ENCODE results near the gene ABTB2.
A peak's percentile ranks its signal among the peaks of the same experiment; 100 is the strongest.

ABTB2 gene

GRCh38 chr11:34190192-34191139, 167.3 kb downstream of the ABTB2 start:
- Histone ChIP-seq H3K9me3 (ENCODE audit: severe bottlenecking) (no peaks in the 10 kb centered on the region), H3K36me3 (peaks cover 5% of the 10 kb centered on the region), H3K27me3 (ENCODE audit: insufficient read depth, low read depth, severe bottlenecking) (no peaks in the 10 kb centered on the region), H3K27ac (no peak overlapping the region), H3K4me3 (ENCODE audit: low read depth, low read length) (no peak overlapping the region)
- TF ChIP-seq CTCF (IDR thresholded peaks at IDR 0.05; ENCODE audit: low read depth, low read length): no peak
- no peak for DNase-seq

- no peak for TF ChIP-seq CTCF (IDR thresholded peaks at IDR 0.05; ENCODE audit: low read depth, low read length)
- no peak overlapping the region for H3K27ac ChIP-seq
- no peak for DNase-seq
- no peak overlapping the region for H3K4me3 ChIP-seq (ENCODE audit: low read depth, low read length)
- no peaks in the 10 kb centered on the region for H3K9me3 ChIP-seq (ENCODE audit: severe bottlenecking)
- H3K27me3 ChIP-seq (ENCODE audit: insufficient read depth, low read depth, severe bottlenecking): no peaks in the 10 kb centered on the region
- H3K36me3 ChIP-seq: peaks cover 4% of the 10 kb centered on the region; the same call in 1 of the 2 replicates
Observed at GRCh38 chr11:34189191-34189590, 168.6 kb downstream of the ABTB2 start.

- H3K36me3 ChIP-seq: 0 out of 2 replicates have a peak, but pooled peaks cover under 1% of the 10 kb centered on the region
- H3K4me3 ChIP-seq (ENCODE audit: low read depth, low read length): no peak overlapping the region
- TF ChIP-seq CTCF (IDR thresholded peaks at IDR 0.05; ENCODE audit: low read depth, low read length): no peak
- no peaks in the 10 kb centered on the region for H3K9me3 ChIP-seq (ENCODE audit: severe bottlenecking)
- H3K27me3 ChIP-seq (ENCODE audit: insufficient read depth, low read depth, severe bottlenecking): no peaks in the 10 kb centered on the region
- H3K27ac ChIP-seq: no peak overlapping the region
- DNase-seq: no peak
Observed at GRCh38 chr11:34188181-34188580, 169.6 kb downstream of the ABTB2 start.

- TF ChIP-seq CTCF (IDR thresholded peaks at IDR 0.05; ENCODE audit: low read depth, low read length): no peak
- Histone ChIP-seq H3K27ac (peak overlapping the region; percentile 15), H3K4me3 (ENCODE audit: low read depth, low read length) (no peak overlapping the region), H3K36me3 (no peaks in the 10 kb centered on the region; the same call in 1 of the 2 replicates), H3K27me3 (ENCODE audit: insufficient read depth, low read depth, severe bottlenecking) (no peaks in the 10 kb centered on the region), H3K9me3 (ENCODE audit: severe bottlenecking) (no peaks in the 10 kb centered on the region)
- peak; percentile 61 for DNase-seq
Observed at GRCh38 chr11:34185926-34186841, 171.6 kb downstream of the ABTB2 start.

GRCh38 chr11:34184505-34185015, 173.2 kb downstream of the ABTB2 start:
- H3K27ac ChIP-seq: no peak overlapping the region
- no peaks in the 10 kb centered on the region for H3K9me3 ChIP-seq (ENCODE audit: severe bottlenecking)
- no peak for DNase-seq
- no peak for TF ChIP-seq CTCF (IDR thresholded peaks at IDR 0.05; ENCODE audit: low read depth, low read length)
- H3K36me3 ChIP-seq: no peaks in the 10 kb centered on the region; the same call in 1 of the 2 replicates
- H3K4me3 ChIP-seq (ENCODE audit: low read depth, low read length): no peak overlapping the region
- H3K27me3 ChIP-seq (ENCODE audit: insufficient read depth, low read depth, severe bottlenecking): no peaks in the 10 kb centered on the region

Measured in WERI-Rb-1 (cell line).